NCI-H146 (cell line): Measurements from ENCODE around the gene ATP6V0E2.

Experiments
- DNase-seq: peaks from one replicate; lab custom pipeline; 2025; lab: John Stamatoyannopoulos, UW

Gene ATP6V0E2

GRCh38 chr7:149864023-149864422 is 9.7 kb upstream of the ATP6V0E2 start:
- DNase-seq, result no peak

- no peak for DNase-seq
Observed at GRCh38 chr7:149864751-149865150, 9.0 kb upstream of the ATP6V0E2 start.

GRCh38 chr7:149865437-149865836 is 8.3 kb upstream of the ATP6V0E2 start:
- no peak for DNase-seq

- no peak for DNase-seq
Observed at GRCh38 chr7:149866139-149866778, 7.5 kb upstream of the ATP6V0E2 start.

GRCh38 chr7:149866779-149867447 is 6.9 kb upstream of the ATP6V0E2 start:
- DNase-seq, result no peak

GRCh38 chr7:149867762-149868622 is 5.8 kb upstream of the ATP6V0E2 start:
- no peak for DNase-seq

GRCh38 chr7:149868623-149869290 is 5.0 kb upstream of the ATP6V0E2 start:
- DNase-seq, result no peak

GRCh38 chr7:149869291-149869650 is 4.5 kb upstream of the ATP6V0E2 start:
- DNase-seq, result no peak

GRCh38 chr7:149869867-149870266 is 3.9 kb upstream of the ATP6V0E2 start:
- DNase-seq, result no peak

- no peak for DNase-seq
Observed at GRCh38 chr7:149870274-149870673, 3.5 kb upstream of the ATP6V0E2 start.

- DNase-seq, result no peak
Observed at GRCh38 chr7:149870701-149871483, 2.9 kb upstream of the ATP6V0E2 start.

GRCh38 chr7:149871576-149871975 is 2.2 kb upstream of the ATP6V0E2 start:
- DNase-seq, result no peak

GRCh38 chr7:149872419-149873073 is 1.2 kb upstream of the ATP6V0E2 start:
- DNase-seq, result peak; percentile 87

- DNase-seq, result peak; percentile 72
Observed at GRCh38 chr7:149873970-149874643, 338 bp downstream of the ATP6V0E2 start.

- DNase-seq, result no peak
Observed at GRCh38 chr7:149874644-149875028, 867 bp downstream of the ATP6V0E2 start.

- no peak for DNase-seq
Observed at GRCh38 chr7:149875396-149875795, 1.6 kb downstream of the ATP6V0E2 start.

GRCh38 chr7:149877890-149878522 is 4.2 kb downstream of the ATP6V0E2 start:
- DNase-seq, result no peak

GRCh38 chr7:149878523-149878921 is 4.8 kb downstream of the ATP6V0E2 start:
- DNase-seq, result no peak

- DNase-seq, result no peak
Observed at GRCh38 chr7:149879271-149879743, 5.5 kb downstream of the ATP6V0E2 start.
